HG03469 (cell line): ENCODE measurements around the gene PPP2CA.
"Not testable (repeated sequence)": the region's sequence is repeated elsewhere in the genome, so short reads cannot be mapped to it uniquely, and the experiment has no call there.

Source experiments
- ATAC-seq: cut with Tn5 transposase; IDR thresholded peaks from one replicate; pipeline ENCODE4 v1.9.1; 2021; ENCODE audit warnings: mild to moderate bottlenecking, moderate library complexity, moderate number of reproducible peaks; ENCODE audit not compliant: unreplicated experiment

PPP2CA gene

DNA sequence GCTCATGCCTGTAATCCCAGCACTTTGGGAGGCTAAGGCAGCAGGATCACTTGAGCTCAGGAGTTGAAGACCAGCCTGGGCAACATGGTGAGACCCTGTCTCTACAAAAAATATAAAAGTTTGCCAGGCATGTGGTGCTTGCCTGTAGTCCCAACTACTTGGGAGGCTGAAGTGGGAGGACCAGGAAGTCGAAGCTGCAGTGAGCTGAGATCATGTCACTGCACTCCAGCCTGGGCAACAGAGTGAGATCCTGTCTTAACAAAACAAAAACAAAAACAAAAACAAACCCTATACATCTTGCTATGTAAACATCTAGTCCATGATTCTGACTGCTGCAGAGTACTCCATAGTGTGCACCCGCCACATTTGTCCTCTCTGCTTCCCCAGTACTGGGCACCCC lies 19.8 kb upstream of the PPP2CA start:
- ATAC-seq, result no peak

DNA sequence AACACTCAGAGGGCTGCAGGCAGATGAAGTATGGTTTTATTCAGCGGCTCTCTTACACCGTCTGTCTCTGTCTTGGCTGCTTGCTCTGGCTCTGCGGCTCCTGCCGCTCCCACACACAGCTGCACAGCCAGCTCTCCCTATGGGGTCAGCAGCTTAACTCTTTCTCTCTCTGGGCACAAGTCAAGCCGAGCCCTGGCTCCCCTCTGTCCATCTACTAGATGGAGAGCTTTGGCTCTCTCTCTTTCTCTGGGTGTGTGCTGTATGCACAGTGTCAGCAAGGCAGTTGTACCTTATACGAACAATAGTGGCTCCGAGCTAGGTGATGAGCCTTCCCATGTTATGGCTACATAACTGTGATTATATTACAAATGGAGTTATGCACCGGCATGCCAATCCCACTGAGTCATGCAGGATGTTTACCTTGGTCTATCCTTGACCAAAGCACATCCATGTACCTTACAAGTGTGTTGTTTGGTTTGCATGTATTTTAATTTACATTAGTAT lies 19.3 kb upstream of the PPP2CA start:
- no peak for ATAC-seq

DNA sequence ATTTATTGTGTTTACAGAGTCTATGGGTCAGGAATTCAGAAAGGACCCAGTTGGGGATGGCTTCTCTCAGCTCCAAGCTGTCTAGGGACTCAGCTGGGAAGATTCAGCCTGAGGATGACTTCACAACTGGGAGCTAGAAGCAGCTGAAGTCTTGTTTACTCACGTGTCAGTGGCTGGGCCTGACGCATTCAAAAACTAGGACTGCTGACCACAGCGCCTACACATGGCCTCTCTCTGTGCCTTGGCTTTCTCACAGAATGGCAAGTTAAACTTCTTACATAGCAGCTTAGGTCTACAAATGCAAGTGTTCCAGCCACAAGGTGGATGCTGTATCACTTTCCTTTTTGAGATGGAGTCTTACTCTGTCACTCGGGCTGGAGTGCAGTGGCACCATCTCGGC lies 16.3 kb upstream of the PPP2CA start:
- no peak for ATAC-seq

DNA sequence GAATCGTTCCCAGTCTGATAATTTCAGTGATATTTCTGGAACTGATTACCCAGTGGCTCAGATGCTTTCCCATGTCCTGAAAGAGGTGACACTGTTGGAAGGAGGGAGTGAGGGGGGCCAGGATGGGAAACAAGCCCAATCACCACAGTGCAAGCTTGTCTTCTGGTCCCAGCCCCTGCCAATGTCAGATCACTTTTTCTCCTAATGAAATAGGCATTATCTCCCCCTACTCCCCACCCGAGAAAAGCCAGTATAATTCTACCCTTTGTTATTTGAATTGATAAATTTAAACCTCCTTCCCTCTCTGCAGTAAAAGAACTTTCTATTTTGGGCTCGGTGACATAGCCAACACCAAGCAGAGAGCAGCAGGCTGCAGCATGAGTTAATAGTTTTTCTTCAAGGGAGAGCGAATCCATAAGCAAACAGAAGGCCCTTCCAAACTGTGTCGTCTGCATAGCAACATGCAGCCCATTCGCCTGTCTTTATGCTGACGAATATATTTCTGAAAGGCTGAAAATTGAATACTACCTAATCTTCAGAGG lies 14.6 kb upstream of the PPP2CA start:
- ATAC-seq, result no peak

DNA sequence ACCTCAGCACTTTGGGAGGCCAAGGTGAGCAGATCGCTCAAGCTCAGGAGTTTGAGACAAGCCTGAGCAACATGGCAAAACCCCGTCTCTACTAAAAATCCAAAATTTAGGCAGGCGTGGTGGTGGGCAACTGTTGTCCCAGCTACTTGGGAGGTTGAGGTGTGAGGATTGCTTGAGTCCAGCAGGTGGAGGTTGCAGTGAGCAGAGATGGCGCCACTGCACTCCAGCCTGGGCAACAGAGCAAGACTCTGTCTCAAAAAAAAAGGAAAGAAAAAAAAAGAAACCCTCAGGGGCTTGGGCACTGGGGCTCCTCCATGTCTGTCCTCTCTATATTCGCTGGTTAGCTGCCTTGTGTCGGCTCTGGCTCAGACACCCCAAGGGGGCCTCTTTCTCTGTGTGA lies 10.9 kb upstream of the PPP2CA start:
- no peak for ATAC-seq

DNA sequence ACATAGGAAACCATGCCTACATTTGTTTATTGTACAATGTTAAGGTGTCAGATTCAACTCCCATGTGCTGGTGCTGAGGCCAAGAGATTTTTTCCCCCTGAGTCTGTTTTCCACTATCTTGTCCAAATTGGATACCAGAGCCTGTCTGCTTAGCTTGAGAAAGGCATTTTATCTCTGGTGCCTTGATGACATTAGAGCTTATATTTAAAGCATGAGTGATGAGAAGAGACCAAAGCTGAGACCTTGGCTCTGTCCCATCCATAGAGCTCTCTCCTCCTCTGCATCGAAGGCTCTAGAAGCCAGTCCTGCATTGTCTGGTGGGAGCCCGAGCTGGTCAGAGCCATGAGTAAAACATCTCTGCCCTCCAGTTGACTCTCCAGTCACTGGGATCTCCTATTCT lies 10.4 kb upstream of the PPP2CA start:
- no peak for ATAC-seq

DNA sequence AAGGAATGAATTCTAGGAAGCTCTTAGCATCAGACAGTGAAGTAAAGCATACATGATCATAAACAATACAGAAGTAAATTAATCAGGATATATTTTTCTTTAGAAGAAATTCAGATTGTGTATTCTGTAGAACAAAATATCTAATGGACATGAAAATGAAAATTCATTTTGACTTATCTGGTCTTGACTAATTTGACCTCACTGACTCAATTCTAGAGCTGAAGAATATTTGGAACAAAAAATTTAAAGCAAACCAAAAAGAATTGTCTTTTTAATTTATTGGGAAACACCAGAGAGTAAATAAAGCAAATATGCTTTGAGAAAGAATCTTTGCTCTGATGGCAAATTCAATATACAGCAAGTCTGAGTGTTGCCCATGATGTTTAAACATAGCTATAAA lies 2.8 kb upstream of the PPP2CA start:
- no peak for ATAC-seq

DNA sequence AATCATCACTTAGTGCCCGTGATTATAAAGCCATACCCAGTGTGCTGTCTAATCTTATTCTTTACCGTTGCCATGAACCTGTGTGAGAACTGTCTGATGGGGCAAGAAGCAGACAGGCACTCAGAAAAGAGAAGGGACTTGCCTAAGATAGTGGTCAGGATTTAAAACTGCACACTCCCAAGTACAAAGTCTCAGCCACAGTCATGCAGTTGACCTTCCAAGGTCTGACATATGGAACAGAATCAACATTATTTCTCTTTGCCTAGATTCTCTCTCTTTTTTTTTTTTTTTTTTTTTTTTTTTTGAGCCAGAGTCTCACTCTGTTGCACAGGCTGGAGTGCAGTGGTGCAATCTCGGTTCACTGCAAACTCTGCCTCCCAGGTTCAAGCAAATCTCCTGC lies 1.9 kb upstream of the PPP2CA start:
- ATAC-seq, result no peak

DNA sequence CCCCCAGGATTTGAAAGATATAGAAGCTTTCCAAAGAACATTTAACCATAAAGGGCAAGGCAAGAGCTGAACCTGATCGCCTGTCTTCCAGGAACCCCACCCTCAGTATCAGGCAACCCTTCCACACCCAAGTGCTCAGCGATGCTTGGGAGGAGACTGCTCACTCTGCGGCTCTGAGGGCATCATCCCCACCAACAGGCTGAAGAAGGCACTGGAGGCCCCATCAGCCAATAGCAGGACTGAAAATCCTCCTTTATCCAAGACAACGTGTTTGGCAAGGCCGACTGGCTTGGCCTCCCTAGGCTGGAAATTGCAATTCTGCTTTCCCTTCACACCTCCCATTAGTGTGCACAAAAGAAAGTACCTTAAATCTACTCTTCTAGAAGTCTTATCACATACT lies 1.4 kb upstream of the PPP2CA start:
- no peak for ATAC-seq

DNA sequence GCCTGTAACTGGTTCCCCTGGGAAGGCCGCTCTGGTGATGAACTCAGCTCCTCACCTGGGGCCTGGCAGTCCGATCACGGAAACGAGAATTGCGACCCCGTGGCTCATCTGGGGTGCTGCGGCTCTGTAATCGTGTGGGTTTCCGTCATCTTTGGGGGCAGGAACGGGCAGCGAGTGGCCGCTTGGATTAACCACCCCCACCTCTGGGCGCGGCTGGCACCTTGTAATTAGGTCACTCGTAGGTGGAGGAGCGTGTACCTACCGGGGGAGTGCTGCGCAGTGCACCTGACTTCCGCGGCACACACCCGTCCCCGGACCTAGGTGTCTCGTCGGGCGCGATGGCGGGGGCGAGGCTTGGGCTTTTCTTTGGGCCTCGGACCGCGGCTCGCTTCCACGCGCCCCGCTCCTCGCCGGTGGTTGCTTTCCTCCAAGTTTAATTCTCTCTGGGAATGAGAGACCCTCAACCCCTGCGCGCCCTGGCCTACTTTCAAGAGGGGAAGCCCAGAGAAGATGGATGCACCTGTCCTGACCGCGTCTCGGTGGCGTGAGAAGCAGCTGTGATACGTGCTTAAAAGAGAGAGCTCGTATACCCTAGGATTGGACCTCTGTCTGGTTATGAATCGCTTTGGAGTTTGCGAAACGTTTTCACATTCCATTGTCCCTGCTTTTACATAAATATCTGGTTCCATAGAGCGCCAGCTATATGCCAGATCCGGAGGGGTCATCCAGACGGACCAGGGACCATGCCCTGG lies 744 bp upstream of the PPP2CA start:
- peak; percentile 8 for ATAC-seq

DNA sequence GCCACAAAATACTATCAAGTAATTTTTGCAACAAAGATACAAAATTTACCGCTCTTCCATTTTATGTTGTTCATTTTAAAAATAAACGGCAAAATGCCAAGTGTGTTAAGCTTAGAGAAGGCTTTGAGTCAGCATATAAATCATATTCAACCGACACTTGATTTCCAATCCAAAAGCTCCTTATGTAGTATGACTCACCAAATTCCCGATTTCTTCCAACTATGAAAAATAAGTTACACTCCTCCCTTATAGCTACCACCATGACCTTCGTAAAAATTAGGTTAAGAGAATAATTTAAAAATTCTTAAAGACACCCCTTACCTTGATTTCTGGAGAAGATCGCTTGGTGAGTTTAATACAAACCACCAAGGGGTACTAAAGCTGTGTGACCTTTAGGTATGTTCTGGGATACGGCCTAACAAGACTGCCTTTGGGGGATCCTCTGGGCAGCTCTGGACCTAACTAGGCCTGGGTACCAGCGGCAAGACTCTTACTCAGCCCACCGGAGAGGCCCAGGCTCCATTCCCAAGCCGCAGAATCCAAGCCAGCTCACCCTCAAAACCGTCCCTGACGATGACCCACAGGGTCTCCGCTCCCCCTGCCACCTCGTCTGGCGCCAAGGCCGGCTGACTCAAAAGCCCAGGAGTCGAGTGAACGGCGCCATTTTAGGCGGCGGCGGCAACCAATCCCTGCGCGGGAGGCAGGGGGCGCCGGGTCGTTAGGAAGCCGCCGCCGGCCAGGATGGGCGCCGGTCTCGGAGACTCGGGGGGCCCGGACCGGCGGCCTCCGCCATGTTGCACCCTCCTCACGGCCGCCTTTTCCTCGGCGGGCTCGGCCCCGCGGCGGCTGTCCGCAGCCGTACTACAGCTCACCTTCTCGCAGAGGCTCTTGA lies 739 bp downstream of the PPP2CA start:
- peak; percentile 10 for ATAC-seq

DNA sequence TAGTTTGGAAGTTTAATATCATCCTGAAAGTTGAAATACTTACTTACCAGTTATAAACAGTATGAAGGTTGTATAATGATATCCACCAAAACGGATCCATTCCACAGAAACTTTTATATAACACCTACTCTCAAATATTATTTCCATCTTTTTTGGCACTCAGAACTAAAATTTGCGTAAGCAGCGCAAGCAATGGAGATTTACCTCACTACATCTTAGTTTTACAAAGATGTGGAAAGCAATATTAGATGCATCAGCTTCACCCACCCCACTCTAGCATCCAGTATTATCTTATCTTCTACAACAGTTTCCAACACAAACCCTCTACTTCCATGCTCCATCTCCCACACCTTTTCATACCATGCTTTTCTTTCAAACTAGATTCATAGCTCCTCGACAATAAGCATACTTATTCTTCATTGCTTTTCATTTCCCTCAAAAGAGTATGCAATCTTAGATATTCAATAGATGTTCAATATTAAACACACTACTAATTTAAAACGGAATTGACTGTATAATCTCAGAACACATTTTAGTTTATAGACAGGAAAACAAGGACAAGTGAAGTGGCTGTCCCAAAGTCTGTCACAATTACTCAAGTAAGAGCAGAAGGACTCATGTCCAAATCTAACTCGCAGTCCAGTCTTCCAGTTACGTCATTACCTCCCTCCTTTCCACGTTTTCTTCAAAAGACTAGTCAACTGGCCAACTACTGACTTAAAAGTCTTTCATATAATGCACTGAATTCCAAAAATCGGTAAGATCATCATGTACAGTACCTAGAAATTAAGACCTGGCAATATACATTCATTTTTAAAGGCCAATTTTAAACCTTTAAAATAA lies 2.2 kb downstream of the PPP2CA start:
- no peak for ATAC-seq

DNA sequence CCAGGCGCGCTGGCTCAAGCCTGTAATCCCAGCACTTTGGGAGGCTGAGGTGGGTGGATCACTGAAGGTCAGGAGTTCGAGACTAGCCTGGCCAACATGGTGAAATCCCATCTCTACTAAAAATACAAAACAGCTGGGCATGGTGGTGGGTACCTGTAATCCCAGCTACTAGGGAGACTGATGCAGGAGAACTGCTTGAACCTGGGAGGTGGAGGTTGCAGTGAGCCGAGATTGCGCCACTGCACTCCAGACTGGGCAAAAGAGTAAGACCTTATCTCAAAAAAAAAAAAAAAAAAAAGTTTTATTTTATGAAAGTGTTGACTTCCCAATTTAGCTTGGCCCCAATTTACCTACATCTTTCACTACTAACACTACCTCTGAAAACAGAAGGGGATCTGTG lies 4.2 kb downstream of the PPP2CA start:
- ATAC-seq, result not testable (repeated sequence)

DNA sequence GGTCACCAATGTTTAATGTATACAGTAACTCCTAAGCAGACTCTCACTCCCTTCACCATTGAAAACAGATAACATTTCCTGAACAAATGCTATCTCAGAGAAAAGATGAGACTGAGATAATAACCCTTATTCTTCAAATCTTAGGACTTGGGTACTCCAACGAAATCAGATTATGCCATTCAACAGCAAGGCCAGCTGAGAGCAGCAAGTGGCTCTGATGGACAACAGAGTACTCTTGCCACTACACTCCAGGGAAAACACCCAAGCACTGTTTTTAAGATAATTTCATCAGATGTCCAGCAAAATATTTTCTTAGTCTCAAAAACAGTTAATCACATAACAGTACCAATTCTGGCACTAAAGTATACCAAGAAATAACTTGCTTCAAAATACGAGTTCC lies 10.1 kb downstream of the PPP2CA start:
- no peak for ATAC-seq

DNA sequence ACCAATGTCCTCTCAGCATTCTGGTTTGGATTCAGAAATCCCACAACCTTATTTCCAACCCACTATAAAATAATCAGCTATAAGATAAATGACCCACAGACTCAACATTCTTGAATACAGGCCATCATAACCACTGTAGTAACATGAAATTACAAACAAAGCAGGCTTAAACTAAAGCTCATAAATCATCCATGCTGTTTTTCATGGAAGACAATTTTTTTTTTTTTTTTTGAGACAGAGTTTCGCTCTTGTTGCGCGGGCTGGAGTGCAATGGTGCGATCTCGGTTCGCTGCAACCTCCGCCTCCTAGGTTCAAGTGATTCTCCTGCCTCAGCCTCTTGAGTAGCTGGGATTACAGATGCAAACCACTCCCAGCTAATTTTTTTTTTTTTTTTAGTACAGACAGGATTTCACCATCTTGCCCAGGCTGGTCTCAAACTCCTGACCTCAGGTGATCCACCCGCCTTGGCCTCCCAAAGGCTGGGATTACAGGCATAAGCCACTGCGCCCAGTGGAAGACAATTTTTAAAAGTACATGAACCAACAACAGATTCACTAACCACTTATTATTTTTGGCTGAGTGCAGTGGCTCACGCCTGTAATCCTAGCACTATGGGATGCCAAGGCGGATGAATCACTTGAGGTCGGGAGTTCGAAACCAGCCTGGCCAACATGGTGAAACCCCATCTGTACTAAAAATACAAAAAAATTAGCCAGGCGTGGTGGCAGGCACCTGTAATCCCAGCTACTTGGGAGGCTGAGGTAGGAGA lies 14.4 kb downstream of the PPP2CA start:
- ATAC-seq, result not testable (repeated sequence)

DNA sequence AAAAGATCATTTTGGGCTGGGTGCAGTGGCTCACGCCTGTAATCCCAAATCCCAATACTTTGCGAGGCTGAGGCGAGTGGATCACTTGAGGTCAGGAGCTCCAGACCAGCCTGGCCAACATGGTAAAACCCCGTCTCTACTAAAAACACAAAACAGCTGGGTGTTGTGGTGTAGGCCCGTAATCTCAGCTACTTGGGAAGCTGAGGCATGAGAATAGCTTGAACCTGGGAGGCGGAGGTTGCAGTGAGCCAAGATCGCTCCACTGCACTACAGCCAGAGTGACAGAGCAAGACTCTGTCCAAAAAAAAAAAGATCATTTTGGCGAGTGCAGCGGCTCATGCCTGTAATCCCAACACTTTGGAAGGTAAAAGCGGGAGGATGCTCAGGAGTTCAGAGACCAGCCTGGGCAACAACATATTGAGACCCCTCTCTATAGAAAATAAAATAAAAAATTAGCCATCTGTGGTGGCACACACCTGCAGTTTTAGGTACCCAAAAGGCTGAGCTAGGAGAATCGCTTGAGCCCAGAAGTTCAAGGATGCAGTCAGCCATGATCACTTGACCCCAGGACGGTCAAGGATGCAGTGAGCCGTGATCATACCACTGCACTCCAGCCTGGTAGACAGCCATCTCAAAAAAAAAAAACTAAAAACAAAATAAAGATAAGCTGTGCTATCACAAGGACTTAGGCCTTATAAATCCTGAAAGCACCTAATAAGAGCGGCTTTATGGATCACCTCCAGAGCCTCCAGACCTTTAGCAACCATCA lies 16.2 kb downstream of the PPP2CA start:
- no peak for ATAC-seq

DNA sequence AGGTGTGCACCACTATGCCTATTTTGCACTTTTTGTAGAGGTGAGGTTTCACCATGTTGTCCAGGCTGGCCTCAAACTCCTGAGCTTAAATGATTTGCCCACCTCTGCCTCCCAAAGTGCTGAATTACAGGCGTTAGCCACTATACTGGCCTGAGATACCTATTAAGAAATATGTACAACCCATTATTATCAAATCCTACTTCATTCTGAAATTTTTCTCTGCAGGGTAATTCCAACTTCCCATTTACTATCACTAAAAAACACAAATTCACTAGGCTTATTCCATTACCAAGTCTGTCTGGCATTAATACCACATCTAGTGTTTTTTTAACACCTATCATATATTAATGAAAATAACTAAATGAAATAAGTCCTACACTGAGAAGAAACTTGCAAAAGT lies 18.2 kb downstream of the PPP2CA start:
- no peak for ATAC-seq

DNA sequence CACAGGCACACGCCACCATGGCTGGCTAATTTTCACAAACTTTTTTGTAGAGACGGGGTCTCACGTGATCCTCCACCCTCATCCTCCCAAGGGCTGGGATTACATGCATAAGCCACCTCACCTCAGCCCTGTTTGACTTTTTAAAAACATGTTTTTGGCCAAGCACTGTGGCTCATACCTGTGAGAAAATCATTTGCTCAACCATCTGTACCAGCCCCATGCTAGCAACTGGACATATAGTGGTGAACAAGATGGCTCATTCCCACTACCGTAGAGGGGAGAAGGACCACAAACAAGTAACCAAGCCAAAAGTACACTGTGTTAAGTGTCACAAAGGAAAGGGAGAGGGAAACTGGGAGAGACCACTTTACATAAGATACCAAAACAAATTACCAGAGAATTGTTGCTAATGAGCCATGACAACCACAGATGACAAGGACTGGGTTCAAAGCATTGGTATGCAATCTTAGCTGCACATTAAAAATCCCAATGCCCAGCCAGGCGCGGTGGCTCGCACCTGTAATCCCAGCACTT lies 19.2 kb downstream of the PPP2CA start:
- no peak for ATAC-seq

DNA sequence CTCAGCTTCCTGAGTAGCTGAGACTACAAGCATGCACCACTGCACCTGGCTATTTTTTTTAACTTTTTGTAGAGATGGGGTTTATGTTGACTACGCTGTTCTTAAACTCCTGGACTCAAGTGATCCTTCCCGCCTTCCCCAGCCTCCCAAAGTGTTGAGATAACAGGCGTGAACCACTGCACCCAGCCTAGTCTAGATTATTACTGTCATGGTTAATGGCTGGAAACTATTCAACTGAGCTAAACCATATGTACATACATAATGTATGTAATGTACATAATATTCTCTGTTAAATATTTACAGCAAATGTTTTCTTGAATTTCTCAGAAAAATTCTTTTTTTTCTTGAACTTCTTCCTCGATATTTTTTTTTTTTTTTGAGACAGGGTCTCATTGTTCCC lies 21.3 kb downstream of the PPP2CA start:
- ATAC-seq, result no peak
